HG03432 (cell line): Measurements from ENCODE around the gene LLCFC1.

ENCODE experiments used
- ATAC-seq: cut with Tn5 transposase; IDR thresholded peaks from one replicate; pipeline ENCODE4 v1.9.1; 2021; ENCODE audit warnings: mild to moderate bottlenecking, moderate library complexity; ENCODE audit not compliant: unreplicated experiment

Gene LLCFC1

DNA sequence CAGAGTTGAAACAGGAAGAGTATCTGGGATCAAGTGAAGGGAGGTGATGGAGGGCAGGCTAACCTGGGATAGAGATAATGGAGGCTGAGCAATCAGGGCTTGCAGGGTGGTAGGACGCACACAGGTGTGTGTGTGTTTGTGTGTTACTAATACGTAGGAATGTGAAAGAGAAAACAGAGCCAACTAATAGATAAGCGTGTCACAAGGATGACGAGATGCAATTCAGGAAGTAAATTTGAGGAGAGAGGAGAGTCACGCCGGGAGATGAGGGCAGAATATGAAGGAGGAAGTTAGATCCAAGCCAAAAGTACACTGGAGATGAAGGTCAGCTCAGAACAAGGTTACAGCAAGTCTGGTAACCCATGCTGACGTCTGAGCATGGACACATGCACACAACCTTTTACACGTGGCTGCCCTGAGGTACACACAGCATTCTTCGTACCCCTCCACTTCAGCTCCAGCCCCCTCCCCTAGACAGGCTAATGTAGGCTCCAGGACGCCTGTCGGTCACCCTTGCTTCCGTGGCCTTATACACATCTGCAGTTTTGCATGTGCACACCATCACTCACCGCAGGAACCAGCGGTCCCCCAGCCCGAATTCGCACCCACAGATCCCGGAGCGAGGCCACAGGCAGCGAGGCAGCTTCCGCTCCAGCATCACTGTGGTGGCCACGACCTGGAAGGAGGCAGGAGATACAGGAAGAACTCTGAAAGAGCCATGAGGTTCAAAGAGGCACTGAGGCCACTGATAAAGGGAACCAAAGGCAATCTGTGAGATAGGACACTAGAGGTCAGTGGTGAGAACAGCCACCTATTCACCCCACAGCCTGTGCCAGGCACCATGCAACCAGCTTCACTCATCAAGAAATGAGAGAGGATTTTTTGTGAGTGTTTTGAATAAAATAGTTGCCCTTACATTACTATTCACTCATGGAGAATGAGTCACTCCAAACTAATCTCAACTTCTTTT, 30.1 kb upstream of the LLCFC1 start:
- no peak for ATAC-seq

DNA sequence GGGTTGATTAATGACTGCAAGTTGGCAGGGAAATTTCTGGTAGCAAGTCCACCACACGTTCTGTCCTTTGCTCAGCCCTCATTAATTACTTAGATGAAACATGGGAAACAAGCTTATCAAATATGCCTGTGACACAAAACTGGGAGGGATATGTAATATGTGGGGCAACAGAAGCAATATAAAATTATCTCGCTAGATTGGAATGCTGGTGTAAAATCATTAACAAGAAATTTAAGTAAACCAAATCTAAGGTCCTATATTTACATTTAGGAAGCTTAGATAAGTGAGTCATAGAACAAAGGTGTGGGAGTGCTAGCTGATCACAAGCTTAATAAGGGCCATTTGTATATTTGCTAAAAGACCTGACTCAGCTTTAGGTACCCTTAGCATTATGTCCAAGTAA, 29.3 kb upstream of the LLCFC1 start:
- ATAC-seq = no peak

DNA sequence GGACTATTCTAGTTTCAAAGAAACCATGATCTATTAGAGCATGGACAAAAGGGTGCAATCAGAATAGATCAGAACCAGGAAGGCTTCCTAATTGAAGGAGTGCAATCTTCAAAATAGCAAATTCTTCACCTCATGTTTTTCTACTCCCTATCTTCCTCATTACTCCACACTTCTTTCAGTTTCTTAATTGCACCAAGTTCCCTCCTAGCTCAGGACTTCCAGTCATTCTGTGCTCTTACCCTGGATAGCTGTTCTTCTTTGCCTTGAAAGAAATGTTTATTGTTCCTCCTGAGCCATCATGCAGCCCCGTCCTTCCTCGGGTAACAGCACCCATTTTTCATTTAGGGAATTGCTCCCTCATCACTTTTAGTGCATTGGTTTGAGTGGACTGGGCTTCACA, 28.8 kb upstream of the LLCFC1 start:
- no peak for ATAC-seq

DNA sequence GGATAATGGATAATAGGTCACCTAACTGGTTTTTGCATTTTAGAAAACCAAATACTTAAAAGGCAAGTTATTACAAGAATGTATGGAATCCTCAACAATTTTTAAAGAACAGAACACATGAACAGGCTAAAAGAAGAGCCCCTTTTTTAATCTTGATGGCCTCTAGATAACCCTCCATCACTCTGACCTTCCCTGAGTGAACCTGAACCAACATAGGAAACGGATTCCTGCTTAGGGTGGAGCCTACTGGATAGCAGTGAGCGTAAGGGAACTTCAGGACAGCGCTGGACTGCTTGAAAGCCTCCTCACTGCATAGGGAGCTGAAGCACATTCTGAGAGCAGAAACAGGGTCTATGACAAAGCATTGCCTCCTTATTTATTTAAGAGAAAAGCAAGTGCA, 26.2 kb upstream of the LLCFC1 start:
- ATAC-seq = no peak

DNA sequence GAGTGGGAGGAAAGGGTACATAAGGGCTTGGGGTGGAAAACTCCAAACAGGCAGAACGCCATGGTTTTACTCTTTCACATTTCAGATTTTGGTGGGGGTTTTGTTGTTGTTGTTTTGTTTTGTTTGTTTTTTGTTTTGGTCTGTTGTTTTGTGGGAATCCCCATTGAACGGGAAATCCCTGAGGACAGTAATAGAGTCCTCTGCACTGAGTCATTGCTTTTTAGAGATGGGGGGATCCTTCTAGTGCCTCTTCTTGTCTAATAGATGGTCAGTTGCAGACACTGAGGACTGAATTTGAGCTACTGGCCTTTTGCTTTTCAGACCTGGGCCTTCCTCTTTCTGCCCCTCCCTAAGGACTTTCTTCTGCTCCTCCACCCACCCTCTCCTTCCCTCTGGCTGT, 25.7 kb upstream of the LLCFC1 start:
- ATAC-seq = no peak

DNA sequence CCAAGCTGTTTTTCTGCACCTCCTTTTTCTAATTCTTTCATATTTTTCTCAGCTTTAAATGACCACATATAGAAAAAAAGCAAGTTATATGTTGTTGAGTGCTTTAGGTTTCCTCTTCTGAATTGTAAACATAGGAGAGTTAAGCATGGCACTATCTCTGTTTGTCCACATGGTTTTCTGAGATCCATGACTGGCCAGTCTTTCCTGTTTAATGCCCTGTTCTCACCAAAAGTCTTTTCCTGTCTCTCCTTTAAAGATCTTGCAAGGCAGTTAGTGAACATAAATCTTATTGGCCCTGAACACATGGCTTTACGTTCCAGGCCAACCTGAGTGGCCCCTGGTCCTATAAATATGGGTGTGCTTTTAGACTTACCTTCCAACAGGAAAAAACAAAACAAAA, 25.2 kb upstream of the LLCFC1 start:
- ATAC-seq = no peak

DNA sequence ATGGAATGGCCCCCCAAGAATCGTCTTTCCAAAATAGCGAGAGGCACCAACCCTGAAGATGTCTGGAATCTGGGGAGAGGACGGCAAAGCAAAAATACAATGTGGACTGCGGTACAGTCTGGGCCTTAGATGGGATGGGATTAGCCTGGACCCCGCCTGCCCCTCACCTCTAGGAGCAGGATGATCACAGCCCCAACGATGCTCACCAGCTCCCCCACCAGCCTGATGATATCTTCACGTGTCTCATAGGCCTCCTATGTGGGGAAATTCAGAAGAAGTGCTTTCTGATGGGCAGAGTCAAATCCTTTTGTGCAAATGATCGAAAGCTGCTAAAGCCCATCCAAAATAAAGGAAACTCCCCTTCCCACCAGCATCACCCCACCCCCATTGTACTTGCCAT, 24.0 kb upstream of the LLCFC1 start:
- no peak for ATAC-seq

DNA sequence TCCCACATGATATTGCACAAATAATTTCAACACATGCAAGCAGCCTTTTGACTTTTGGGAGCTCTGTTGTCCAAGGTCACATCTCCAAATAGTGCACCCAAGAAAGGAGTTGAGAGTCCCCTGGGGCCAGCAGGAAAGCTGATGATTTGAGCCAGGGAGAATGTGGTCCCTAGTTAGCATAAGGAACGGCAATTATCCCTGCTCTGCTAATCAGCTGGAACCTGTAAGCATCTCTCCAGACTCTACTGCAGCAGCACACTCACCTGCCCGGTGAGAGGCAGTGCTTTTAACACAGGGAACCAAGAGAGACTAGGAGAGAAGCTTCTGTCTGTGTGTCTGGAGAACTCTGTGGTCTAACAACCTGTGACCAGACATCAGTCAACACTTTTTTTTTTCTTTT, 22.8 kb upstream of the LLCFC1 start:
- ATAC-seq = no peak

DNA sequence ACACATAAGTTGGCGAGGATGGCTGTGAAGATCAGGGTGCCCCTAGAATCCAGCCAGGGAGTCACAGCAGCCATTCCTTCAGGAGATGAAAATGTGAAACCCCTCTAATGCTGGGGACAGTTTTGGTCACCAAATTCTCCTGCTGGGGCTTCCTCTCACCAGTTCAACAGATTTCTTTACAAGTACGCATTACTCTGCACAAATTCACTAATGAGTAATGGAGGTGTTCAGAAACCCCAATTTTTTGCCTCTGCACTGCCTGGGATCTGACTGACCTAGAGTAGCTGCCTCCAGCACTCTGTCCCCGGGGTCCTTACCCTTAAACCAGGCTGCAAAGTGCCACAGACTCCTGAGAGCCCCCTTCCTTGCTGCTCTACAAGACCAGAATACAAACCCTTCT, 21.8 kb upstream of the LLCFC1 start:
- ATAC-seq = no peak

DNA sequence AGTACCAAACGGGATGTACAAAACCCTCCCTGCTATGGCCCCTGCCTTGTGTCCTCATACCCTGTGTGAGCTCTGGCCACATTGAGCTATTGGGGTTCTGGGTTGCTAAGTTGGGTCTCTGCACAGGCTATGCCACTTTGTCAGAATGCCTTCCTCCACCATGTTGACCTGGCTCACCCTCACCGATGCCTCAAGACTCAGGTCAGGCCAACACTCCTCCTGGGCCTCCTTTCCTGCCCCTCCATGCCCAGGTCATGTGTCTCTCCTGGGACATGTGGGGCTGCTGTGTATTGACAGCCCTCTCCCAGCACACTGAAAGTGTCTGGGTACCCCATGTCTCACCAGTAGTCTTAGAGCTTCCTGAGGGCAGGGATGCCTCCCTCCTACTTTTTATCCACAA, 20.4 kb upstream of the LLCFC1 start:
- no peak for ATAC-seq

DNA sequence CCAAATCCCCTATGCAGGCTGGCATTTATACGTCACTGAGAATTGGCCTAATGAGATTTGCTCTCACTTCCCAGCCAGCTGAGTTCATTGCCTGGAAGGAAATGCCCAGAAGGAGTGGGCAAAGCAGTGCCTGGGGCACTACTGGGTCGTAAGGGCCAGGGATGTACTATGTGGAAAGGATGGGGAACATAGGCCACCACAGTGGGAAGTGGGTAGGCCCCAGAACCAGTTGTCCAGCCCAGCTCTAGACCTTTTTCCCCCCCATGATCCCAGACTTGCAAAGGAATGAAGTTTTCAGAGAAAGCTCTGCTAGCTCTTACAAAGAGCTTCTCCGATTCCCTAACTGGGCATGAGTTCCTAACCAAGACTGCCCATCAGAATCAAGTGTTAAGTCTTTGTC, 19.6 kb upstream of the LLCFC1 start:
- no peak for ATAC-seq

DNA sequence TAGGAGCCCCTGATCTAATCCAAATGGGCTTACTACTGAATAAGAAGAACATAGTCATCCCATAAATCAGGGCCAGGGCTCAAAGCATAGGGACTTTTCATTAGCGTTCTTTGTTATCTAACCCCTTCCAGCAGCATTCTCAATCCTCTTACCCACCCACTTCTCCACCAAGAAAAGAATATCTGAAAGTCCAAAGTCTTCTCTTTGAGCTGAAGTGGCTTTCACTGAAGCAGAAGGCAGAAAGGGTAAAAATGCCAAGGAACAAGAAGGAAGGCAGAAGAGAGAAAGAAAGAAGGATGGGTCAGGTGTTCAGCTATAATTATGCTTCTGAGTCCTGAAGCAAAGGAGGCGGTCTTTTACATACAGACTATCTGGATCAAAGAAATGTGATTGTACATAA, 15.9 kb upstream of the LLCFC1 start:
- no peak for ATAC-seq

DNA sequence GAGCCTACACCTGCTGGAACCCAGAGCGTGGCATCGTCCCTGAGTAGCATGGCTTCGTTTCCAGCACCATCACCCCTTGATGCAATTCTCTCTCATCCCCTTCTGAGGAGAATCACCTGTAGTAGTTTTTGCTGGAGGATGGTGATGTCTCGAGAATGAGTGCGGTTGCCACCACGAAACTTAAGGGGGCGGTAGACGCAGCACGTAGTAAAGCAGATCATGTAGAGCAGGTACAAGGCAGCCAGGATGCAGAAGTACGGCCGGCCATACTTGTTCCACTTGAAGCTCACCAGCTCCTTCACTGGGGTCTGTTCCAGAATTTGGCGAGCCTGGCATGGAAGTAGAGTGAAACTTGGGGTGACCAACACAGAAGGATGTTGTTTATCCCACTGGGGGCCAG, 13.9 kb upstream of the LLCFC1 start:
- ATAC-seq = no peak

DNA sequence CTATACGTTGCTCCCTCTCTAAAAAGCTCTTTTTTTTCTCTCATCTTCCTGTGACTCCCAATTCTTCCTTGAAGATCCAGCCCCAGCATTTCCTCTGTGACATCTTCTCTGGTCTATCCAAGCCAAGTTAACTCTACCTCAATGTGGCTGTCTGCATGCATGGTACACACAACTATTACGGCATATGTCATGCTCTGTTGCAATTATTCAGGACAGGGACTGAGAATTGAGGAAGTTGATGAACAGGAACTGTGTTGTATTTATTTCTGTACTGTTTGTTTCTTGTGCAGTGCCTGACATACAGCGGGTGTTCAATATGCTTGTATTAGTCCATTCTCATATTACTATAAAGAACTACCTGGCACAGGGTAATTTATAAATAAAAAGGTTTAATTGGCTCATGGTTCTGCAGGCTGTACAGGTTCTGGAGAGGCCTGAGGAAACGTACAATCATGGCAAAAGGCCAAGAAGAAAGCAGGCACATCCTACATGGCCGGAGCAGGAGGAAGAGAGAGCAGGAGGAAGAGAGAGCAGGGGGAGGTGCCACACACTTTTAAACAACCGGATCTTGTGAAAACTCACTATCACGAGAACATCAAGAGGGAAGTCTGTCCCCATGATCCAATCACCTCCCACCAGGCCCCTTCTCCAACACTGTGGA, 12.1 kb upstream of the LLCFC1 start:
- no peak for ATAC-seq

DNA sequence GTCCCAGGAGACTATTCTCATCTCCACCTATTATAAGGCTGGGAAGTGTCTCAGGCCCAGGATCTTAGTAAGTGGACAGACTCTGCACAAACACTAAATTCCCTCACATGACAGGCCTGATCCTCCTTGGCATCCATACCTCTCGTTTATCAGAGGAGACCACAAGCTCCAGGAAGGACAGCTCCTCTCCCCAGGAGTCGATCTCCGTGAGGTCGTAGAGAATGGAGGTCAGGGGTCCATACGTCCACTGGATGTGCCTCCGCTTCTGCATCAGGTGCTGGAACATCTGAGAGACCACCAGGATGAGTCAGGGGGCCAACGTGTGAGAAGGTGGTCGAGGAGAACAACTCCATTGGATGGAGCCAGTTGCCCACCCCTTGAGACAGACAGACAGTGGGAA, 11.3 kb upstream of the LLCFC1 start:
- ATAC-seq = no peak

DNA sequence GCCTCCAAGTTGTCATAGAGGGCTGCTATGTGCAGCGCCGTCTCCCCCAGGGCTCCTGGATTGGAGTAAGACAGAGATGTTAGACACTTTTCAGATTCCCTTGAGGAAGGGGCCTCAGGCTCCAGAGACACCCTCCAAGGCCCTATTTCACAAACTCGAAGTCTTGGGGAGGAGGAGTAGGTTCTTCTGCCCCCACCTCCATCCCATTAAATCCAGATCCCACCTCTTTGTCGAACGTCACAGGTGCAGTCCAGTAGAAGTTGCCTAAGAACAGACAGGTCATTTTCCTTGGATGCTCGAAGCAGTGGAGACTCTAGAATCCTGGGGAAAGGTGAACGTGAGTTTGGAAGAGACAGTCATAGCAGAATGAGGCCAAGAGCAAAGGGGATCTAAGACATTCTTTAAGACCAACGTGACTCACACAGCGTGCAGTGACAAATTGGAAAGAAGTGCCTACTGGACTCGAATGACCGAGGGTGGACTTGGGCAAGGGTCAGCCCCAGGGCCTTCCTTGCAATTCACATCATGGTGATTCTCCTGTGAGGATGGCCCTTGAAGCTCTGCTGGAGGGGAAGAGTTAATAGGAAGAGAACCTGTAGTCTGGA, 9.1 kb upstream of the LLCFC1 start:
- ATAC-seq = no peak

DNA sequence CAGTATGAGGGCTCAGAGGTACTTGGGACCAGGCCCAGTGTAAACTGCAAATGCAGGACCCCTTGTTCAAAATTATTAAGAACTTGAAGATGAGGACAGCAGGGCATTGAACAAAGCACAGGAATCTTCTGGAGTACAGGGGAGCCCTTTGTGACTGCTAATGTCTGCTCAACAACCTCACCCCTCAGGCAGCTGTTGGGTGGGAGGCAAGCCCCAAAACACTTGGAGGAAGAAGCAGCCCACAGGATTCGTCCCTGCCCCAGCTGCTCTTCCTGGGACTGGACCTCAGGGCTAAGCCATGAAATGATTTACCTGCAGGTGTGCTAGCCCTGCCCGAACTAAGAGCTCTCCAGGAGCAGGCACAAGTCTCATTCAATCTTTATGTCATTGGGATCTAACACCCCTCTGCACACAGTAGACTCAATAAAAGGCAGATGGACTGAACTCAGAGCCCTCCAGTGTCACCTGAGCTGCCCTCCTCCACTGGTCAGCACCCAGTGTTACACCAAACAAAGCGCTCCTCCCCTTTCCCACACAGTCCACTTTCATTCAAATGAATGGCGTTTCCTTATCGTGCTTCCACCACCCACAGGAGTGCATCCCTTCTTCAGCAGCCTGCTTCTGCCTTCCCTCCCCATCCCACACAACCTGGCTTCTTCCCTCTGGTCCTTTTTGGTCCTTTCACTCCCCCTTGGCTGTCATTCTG, 6.7 kb upstream of the LLCFC1 start:
- no peak for ATAC-seq

DNA sequence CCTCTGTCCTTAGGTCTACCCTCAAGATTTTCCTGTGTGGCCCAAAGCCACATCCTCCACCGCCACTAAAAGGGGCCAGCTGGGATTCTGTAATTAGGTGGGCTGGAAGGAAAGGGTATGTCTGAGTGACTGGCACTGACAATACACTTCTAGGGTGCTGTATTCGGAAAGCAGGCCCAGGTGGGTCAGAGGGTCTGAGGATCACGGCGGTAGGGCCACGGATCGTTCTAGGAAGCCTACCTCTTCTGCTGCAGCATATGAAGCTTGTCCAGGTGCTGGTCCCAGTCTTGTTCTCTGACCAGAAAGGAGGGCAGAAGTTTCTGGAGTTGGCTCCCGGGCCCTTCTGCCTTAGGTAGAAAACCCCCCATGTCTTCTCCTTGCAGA, 6.2 kb upstream of the LLCFC1 start:
- ATAC-seq = no peak

DNA sequence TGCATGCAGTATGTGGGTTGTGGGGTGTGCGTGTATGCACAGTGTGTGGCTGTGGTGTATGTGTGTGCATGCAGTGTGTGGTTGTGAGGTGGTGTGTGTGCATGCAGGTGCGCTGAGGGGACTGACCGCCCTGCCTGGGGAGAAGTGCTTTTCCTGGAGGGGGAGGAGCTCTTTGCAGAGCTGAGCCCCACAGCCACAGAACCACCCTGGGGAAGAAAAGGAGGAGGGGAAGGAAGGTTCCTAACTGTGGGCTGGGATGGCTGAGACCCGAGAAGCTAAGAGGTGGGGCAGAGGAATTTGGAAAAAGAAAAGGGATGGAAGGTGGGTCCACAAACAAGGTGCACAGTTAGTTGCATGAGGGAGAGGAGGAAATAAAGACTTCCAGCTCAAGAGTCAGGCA, 5.7 kb upstream of the LLCFC1 start, which contains the start of gene TRPV5:
Gene TRPV5 (minus strand): TSS at position 123 of the 400 bp plus-strand sequence. CDS start 287 bp downstream, outside the sequence.
- ATAC-seq = no peak

DNA sequence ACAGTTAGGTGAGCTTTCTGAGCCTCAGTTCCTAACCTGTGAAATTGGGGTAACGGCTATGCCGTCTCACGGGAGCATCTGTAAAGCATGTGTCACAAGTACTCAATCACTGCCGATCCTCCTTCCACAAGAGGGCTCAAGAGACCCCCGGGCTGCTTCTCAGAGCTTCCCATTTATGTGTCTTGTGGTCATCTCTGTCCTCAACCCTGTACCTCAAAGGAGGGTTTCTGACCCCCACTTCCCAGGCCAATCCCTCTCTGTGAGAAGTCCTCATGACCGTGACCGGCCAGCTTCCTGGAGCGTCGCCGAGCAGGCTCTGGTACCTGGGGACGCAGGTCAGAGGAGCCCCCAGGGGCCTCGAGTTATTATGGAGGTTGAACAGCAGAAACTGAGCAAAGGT, 5.2 kb upstream of the LLCFC1 start:
- ATAC-seq = no peak

DNA sequence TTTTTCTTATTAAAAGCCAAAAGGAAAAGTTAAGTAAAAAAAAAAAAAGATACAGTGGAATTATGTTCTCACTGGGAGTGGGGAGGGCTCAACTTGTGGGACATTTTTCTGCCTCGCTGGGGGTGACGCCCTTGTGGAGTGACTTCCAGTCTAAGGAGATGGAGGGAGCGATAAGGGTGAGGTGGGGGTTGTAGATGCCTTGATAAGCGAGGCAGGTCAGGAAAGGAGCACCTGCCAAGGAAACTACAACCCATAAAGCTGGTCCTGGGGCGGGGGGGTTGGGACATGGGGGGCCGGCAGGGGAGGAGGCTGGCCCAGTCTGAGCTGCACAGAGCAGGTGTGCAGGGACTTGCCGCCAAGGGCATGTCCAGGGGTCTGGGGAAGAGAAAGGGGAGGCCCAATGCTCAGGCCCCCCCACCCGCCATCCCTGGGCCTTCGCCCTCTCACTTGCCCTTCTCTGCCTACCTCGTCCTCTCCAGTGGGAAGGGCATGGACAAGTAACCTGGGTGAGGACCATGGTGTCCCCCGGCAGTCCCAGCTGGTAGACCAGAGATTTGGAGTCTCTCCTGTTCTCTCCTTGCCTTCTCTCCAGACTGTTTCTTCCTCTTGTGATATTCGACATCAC, 3.2 kb upstream of the LLCFC1 start:
- ATAC-seq = no peak
